Spleen (tissue), 7 donors: ENCODE data around the gene TCF20.

Source experiments
- POLR2A ChIP-seq, 3 donors: fragments of 450-650 bp; IDR thresholded peaks; one replicate each; pipeline ENCODE4 v1.5.1; 2017; ENCODE audit warnings: antibody characterized with exemption in 3 of 3, mild to moderate bottlenecking in 1 of 3
- TF ChIP-seq, protein P1 (sequence below), 11 experiments: fragments of 200-600 bp in 7 of 11; fragments of 450-650 bp in 4 of 11; sonication (generic) in 4 of 11; IDR thresholded peaks in 8 of 11; conservative IDR thresholded peaks in 3 of 11; 1 replicate in 7 of 11; 2 replicates in 4 of 11; pipeline versions ENCODE4 v1.4.0 to v1.8.0; 2016 to 2021; ENCODE audit warnings: antibody characterized with exemption in 11 of 11, inconsistent platforms in 4 of 11, mild to moderate bottlenecking in 1 of 11
- donor health status: DM: no; HTN: no; CAD: no; lungs with moderate emphysema.
- donor health status: DM: no; HTN: no; CAD: no.
- donor health status: DM: no; HTN: no; CAD: no.

DNA sequence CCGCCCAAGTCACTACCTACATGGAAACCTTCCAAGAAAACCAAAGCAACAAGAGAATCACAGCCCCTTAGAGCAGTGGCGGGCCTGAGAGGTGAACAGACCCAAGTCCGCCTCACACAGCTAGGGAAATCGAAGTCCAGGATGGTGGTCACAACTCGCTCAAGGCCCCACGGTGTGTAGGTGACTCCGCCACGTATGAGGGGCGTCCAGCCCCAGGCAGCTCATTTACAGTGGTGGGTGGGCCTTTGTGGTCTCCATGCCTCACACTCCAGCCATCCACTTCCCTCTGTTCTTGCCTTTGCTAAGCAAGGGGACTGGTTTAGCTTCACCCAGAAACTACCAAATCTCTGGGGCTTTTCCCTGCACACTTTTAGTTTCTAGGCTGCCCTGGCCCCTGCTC lies 9.7 kb upstream of the TCF20 start:
- TF ChIP-seq, protein P1, sequence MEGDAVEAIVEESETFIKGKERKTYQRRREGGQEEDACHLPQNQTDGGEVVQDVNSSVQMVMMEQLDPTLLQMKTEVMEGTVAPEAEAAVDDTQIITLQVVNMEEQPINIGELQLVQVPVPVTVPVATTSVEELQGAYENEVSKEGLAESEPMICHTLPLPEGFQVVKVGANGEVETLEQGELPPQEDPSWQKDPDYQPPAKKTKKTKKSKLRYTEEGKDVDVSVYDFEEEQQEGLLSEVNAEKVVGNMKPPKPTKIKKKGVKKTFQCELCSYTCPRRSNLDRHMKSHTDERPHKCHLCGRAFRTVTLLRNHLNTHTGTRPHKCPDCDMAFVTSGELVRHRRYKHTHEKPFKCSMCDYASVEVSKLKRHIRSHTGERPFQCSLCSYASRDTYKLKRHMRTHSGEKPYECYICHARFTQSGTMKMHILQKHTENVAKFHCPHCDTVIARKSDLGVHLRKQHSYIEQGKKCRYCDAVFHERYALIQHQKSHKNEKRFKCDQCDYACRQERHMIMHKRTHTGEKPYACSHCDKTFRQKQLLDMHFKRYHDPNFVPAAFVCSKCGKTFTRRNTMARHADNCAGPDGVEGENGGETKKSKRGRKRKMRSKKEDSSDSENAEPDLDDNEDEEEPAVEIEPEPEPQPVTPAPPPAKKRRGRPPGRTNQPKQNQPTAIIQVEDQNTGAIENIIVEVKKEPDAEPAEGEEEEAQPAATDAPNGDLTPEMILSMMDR (IDR thresholded peaks at IDR 0.05 in 8 of 11, conservative IDR thresholded peaks at IDR 0.05 in 3 of 11), result no peak
- TF ChIP-seq POLR2A (IDR thresholded peaks at IDR 0.05), result no peak
